WERI-Rb-1 (cell line): ENCODE results near the gene CCDC92B.
"Not testable (repeated sequence)": the region's sequence is repeated elsewhere in the genome, so short reads cannot be mapped to it uniquely, and the experiment has no call there.

Source experiments
- DNase-seq: peaks from one replicate; pipeline ENCODE4 v3.0.0-alpha.2; 2020
- H3K27ac ChIP-seq: fragments of 250-450 bp; sonication (Bioruptor Pico); 2 replicates; pipeline ENCODE4 v1.5.1; 2020; ENCODE audit warnings: mild to moderate bottlenecking, moderate library complexity
- H3K27me3 ChIP-seq: fragments of 250-450 bp; sonication (Bioruptor Pico); 2 replicates; pipeline ENCODE4 v1.5.1; 2021; ENCODE audit warnings: mild to moderate bottlenecking, low read depth, moderate library complexity; ENCODE audit not compliant: insufficient read depth, severe bottlenecking
- H3K36me3 ChIP-seq: fragments of 250-450 bp; sonication (Bioruptor Pico); 2 replicates; pipeline ENCODE4 v1.5.1; 2020; ENCODE audit warnings: mild to moderate bottlenecking, moderate library complexity
- H3K4me3 ChIP-seq: 2 replicates; pipeline ENCODE4 v1.5.1; 2011; ENCODE audit warnings: low read depth, mild to moderate bottlenecking, control low read depth, low read length
- H3K9me3 ChIP-seq: fragments of 250-450 bp; sonication (Bioruptor Pico); 2 replicates; pipeline ENCODE4 v1.5.1; 2021; ENCODE audit warnings: mild to moderate bottlenecking, moderate library complexity; ENCODE audit not compliant: severe bottlenecking
- TF ChIP-seq, protein P1 (sequence below): IDR thresholded peaks from 2 replicates; pipeline ENCODE4 v1.5.1; 2011; ENCODE audit warnings: low read depth, mild to moderate bottlenecking, control low read depth, inconsistent platforms, low read length

CCDC92B gene

DNA sequence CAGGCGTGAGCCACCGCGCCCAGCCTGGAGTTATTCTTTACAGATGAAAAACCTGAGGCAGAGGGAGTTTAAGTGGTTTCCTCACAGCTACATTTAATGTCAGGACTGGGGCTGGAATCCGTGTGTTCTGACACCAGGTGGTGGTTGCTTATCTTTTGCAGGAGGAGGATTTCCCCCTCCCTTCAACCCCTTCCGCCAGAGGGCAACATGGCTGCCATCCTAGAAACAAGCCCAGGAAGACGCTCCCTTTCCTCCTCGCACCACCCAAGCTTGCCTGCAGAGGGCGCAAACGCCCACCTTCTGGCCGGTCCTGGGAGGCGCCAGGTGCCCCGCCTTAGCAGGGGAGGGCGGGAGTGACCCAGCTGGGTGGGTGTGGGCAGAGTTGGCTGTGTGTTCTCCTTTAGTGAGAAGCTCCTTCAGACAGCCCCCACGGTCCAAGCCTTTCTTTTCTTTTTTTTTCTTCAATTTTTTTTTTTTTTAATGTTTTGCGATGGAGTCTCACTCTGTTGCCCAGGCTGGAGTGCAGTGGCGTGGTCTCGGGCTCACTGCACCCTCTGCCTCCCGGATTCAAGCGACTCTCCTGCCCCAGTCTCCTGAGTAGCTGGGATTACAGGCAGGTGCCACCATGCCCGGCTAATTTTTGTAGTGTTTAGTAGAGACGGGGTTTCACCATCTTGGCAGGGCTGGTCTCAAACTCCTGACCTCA is 36.9 kb upstream of the CCDC92B start:
- Histone ChIP-seq H3K27ac (peak overlapping the region; percentile 74), H3K4me3 (peak overlapping the region; percentile 13; the same call in 1 of the 2 replicates), H3K9me3 (no peaks in the 10 kb centered on the region), H3K36me3 (no peaks in the 10 kb centered on the region), H3K27me3 (no peaks in the 10 kb centered on the region)
- peak; percentile 98 for DNase-seq
- TF ChIP-seq, protein P1, sequence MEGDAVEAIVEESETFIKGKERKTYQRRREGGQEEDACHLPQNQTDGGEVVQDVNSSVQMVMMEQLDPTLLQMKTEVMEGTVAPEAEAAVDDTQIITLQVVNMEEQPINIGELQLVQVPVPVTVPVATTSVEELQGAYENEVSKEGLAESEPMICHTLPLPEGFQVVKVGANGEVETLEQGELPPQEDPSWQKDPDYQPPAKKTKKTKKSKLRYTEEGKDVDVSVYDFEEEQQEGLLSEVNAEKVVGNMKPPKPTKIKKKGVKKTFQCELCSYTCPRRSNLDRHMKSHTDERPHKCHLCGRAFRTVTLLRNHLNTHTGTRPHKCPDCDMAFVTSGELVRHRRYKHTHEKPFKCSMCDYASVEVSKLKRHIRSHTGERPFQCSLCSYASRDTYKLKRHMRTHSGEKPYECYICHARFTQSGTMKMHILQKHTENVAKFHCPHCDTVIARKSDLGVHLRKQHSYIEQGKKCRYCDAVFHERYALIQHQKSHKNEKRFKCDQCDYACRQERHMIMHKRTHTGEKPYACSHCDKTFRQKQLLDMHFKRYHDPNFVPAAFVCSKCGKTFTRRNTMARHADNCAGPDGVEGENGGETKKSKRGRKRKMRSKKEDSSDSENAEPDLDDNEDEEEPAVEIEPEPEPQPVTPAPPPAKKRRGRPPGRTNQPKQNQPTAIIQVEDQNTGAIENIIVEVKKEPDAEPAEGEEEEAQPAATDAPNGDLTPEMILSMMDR, result peak; percentile 93

DNA sequence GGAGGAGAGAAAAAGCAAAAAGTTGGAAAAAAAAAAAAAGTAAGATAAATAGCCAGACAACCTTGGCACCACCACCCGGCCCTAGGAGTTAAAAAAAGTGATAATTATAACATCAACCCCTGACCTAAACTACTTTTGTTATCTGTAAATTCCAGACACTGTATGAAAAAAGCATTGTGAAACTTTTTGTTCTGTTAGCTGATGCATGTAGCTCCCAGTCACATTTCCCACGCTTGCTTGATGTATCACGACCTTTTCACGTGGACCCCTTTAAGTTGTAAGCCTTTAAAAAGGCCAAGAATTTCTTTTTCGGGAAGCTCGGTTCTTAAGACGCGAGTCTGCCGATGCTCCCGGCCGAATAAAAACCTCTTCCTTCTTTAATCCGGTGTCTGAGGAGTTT is 35.9 kb upstream of the CCDC92B start:
- not testable (repeated sequence) for H3K27me3 ChIP-seq, H3K36me3 ChIP-seq, H3K9me3 ChIP-seq, H3K4me3 ChIP-seq, DNase-seq
- H3K27ac ChIP-seq, result peak overlapping the region; percentile 74

DNA sequence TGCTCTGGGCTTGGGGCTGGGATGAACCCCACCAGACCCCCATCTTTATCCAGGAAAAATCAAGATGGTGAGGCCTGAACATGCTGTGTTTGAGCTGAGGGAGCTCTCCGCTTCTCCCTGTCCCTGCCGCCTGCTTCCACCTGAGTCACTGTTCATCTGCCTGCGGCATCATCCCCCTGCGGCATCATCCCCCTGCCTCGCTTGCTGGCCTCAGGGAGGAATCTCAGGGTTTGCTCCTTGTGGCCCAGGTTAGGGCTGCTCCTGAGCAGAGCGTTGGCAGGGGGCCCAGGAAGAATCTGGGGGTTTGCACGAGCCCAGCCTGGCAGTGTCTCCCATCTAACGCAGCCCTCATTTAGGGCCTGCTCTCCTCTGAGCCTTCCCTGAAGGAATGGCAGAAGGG is 35.4 kb upstream of the CCDC92B start:
- H3K9me3 ChIP-seq, result no peaks in the 10 kb centered on the region
- peak overlapping the region; percentile 74 for H3K27ac ChIP-seq
- no peaks in the 10 kb centered on the region for H3K36me3 ChIP-seq
- DNase-seq, result no peak
- no peaks in the 10 kb centered on the region for H3K27me3 ChIP-seq
- H3K4me3 ChIP-seq, result no peak overlapping the region
- TF ChIP-seq, protein P1, result no peak

DNA sequence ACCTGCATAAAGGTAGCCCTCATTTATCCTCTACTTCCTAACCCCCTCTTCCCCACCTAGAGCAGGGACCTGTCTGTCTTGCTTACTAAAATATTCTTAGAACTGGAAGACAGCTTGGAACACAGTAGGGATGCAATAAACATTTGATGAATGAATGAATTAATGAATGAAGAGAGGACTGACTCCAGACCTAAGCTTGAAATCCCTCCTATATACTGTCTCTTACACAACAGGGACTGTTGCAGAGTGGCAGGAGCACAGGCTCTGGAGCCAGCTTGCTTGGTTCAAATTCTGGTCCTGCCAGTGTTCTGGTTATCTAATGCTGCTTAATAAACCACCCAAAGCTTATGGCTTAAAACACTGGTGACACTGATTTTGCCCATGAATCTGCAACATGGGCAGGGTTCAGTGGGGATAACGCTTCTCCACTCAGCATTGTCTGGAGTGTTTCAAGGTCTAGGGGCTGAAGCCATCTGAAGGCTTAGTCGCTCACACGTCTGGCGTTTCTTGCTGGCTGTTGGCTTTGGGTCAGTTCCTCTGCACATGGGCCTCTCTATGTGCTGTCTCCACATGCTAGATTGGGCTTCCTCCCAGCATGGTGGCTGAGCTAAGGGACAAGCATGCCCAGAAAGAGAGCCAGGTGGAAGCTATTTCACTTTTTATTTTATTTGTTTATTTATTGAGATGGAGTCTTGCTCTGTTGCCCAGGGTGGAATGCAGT is 34.0 kb upstream of the CCDC92B start:
- Histone ChIP-seq H3K27ac (no peak overlapping the region), H3K4me3 (no peak overlapping the region), H3K9me3 (no peaks in the 10 kb centered on the region), H3K27me3 (no peaks in the 10 kb centered on the region), H3K36me3 (no peaks in the 10 kb centered on the region)
- no peak for DNase-seq
- TF ChIP-seq, protein P1, result no peak

DNA sequence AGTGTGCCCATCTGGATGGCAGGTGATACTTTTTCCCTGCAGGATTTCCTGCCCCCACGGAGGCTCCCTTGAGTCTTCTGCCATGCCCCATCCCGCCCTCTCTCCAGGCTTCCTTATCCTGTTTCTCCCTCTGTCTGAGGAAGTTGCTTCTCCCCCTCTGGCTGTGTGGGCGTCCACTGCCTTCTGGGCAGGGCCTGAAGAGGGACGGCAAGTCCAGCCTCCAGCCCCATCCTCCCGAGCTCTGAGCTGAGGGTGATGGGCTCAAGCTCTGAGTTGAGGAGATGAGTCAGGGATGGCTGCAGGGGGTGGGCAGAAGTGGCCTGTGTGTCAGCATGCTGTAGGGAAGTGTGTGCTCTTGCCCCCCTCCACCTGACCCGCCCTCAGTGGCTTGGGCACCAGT is 32.6 kb upstream of the CCDC92B start:
- H3K4me3 ChIP-seq, result no peak overlapping the region
- no peak for DNase-seq

DNA sequence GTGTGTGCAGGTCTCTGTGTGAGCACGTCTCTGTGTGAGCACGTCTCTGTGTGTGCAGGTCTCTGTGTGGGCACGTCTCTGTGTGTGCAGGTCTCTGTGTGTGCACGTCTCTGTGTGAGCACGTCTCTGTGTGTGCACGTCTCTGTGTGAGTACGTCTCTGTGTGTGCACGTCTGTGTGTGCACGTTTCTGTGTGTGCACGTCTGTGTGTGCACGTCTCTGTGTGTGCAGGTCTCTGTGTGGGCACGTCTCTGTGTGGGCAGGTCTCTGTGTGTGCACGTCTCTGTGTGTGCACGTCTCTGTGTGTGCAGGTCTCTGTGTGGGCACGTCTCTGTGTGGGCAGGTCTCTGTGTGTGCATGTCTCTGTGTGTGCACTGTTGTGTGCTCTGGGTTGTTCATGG is 32.1 kb upstream of the CCDC92B start:
- H3K27ac ChIP-seq, H3K4me3 ChIP-seq, H3K36me3 ChIP-seq, H3K27me3 ChIP-seq, DNase-seq, H3K9me3 ChIP-seq: not testable (repeated sequence)

More for the DNA sequence above, 32.6 kb upstream of the CCDC92B start:
- Histone ChIP-seq H3K36me3 (no peaks in the 10 kb centered on the region), H3K9me3 (no peaks in the 10 kb centered on the region), H3K27me3 (no peaks in the 10 kb centered on the region), H3K27ac (no peak overlapping the region)
- TF ChIP-seq, protein P1, result no peak
